Measurements from ENCODE around the gene OR2M2. TPM values are rescaled to one million over a fixed set of nuclear protein-coding genes. Genes with fewer than 3 reads are reported as not detected.

Gene OR2M2
- total RNA-seq, 4 donors from 2014 or later: not detected

GRCh38 chr1:248189026-248189425, 14.4 kb downstream of the OR2M2 start:
- Histone ChIP-seq H3K4me1 (no peaks in the 10 kb centered on the region), H3K36me3 (no peaks in the 10 kb centered on the region), H3K27me3 (no peaks in the 10 kb centered on the region), H3K9me3 (no peaks in the 10 kb centered on the region), H3K4me3 (no peak overlapping the region), H3K27ac (no peak overlapping the region)
- no peak for DNase-seq
- WGBS, 2 donors (ENCODE audit: low coverage in 1 of 2): 74% methylated on average over 11 of the region's 11 CpGs; no CpG with 5 or more reads in 1 of the 2 donors
- no peak for TF ChIP-seq EP300 (IDR thresholded peaks at IDR 0.05; ENCODE audit: low read depth)
- no peak for TF ChIP-seq POLR2A (IDR thresholded peaks at IDR 0.05)
- no peak for TF ChIP-seq POLR2AphosphoS5 (IDR thresholded peaks at IDR 0.05)
- in situ Hi-C loops (cut with MboI; ENCODE audit: low pct_ligation_motif_present in 1 of 4, low pct_unique_long_range_greater_than_20kb in 1 of 4, low sequenced_read_pairs in 3 of 4) (no loop called here), intact Hi-C loops (cut with DNase I; ENCODE audit: low total_unique reads) (no loop called here)

- Histone ChIP-seq H3K27ac (no peak overlapping the region), H3K4me1 (no peaks in the 10 kb centered on the region), H3K9me3 (no peaks in the 10 kb centered on the region), H3K27me3 (no peaks in the 10 kb centered on the region), H3K4me3 (no peak overlapping the region), H3K36me3 (no peaks in the 10 kb centered on the region)
- 75 to 80% methylated on average over 1 of the region's 1 CpG for WGBS, 2 donors (ENCODE audit: low coverage in 1 of 2)
- intact Hi-C loops (cut with DNase I; ENCODE audit: low total_unique reads): no loop called here
- no peak for DNase-seq
- in situ Hi-C loops (cut with MboI; ENCODE audit: low pct_ligation_motif_present in 1 of 4, low pct_unique_long_range_greater_than_20kb in 1 of 4, low sequenced_read_pairs in 3 of 4): no loop called here
- TF ChIP-seq EP300 (IDR thresholded peaks at IDR 0.05; ENCODE audit: low read depth): no peak
- no peak for TF ChIP-seq POLR2AphosphoS5 (IDR thresholded peaks at IDR 0.05)
- no peak for TF ChIP-seq CTCF (IDR thresholded peaks at IDR 0.05)
- TF ChIP-seq POLR2A (IDR thresholded peaks at IDR 0.05): no peak
Measured at GRCh38 chr1:248194117-248194516, 19.5 kb downstream of the OR2M2 start.

GRCh38 chr1:248196965-248197364, 22.3 kb downstream of the OR2M2 start, which contains the start of gene OR2M3:
OR2M3 (plus strand) TSS chr1:248197265; CDS start chr1:248203068, 5,803 bp downstream.
- H3K4me3 ChIP-seq: no peak within 1 kb of the TSS
- intact Hi-C loops (cut with DNase I; ENCODE audit: low total_unique reads): no loop called here
- H3K9me3 ChIP-seq: no peaks in the 10 kb centered on the region
- no peak for DNase-seq
- TF ChIP-seq POLR2AphosphoS5 (IDR thresholded peaks at IDR 0.05) (no peak), EP300 (IDR thresholded peaks at IDR 0.05; ENCODE audit: low read depth) (no peak), POLR2A (IDR thresholded peaks at IDR 0.05) (no peak), CTCF (IDR thresholded peaks at IDR 0.05) (no peak)
- H3K27ac ChIP-seq: no peak within 1 kb of the TSS
- no peaks in the 10 kb centered on the region for H3K36me3 ChIP-seq
- 56 to 58% methylated on average over 4 of the region's 4 CpGs for WGBS, 2 donors (ENCODE audit: low coverage in 1 of 2)
- in situ Hi-C loops (cut with MboI; ENCODE audit: low pct_ligation_motif_present in 1 of 4, low pct_unique_long_range_greater_than_20kb in 1 of 4, low sequenced_read_pairs in 3 of 4): no loop called here
- H3K4me1 ChIP-seq: no peaks in the 10 kb centered on the region
- H3K27me3 ChIP-seq: no peaks in the 10 kb centered on the region

- 90 to 92% methylated on average over 1 of the region's 1 CpG for WGBS, 2 donors (ENCODE audit: low coverage in 1 of 2)
- Histone ChIP-seq H3K27me3 (no peaks in the 10 kb centered on the region), H3K9me3 (no peaks in the 10 kb centered on the region), H3K4me3 (no peak overlapping the region), H3K4me1 (no peaks in the 10 kb centered on the region), H3K36me3 (no peaks in the 10 kb centered on the region), H3K27ac (no peak overlapping the region)
- no peak for TF ChIP-seq EP300 (IDR thresholded peaks at IDR 0.05; ENCODE audit: low read depth)
- no peak for TF ChIP-seq POLR2A (IDR thresholded peaks at IDR 0.05)
- TF ChIP-seq POLR2AphosphoS5 (IDR thresholded peaks at IDR 0.05): no peak
- no peak for TF ChIP-seq CTCF (IDR thresholded peaks at IDR 0.05)
- intact Hi-C loops (cut with DNase I; ENCODE audit: low total_unique reads) (no loop called here), in situ Hi-C loops (cut with MboI; ENCODE audit: low pct_ligation_motif_present in 1 of 4, low pct_unique_long_range_greater_than_20kb in 1 of 4, low sequenced_read_pairs in 3 of 4) (no loop called here)
- DNase-seq: no peak
Measured at GRCh38 chr1:248215880-248216279, 41.3 kb downstream of the OR2M2 start.

GRCh38 chr1:248225537-248225936, 50.9 kb downstream of the OR2M2 start:
- Histone ChIP-seq H3K4me3 (no peak overlapping the region), H3K36me3 (no peaks in the 10 kb centered on the region), H3K4me1 (no peaks in the 10 kb centered on the region), H3K9me3 (no peaks in the 10 kb centered on the region), H3K27ac (no peak overlapping the region), H3K27me3 (no peaks in the 10 kb centered on the region)
- 83 to 84% methylated on average over 1 of the region's 1 CpG for WGBS, 2 donors (ENCODE audit: low coverage in 1 of 2)
- intact Hi-C loops (cut with DNase I; ENCODE audit: low total_unique reads) (no loop called here), in situ Hi-C loops (cut with MboI; ENCODE audit: low pct_ligation_motif_present in 1 of 4, low pct_unique_long_range_greater_than_20kb in 1 of 4, low sequenced_read_pairs in 3 of 4) (no loop called here)
- DNase-seq: no peak
- TF ChIP-seq EP300 (IDR thresholded peaks at IDR 0.05; ENCODE audit: low read depth) (no peak), CTCF (IDR thresholded peaks at IDR 0.05) (no peak), POLR2AphosphoS5 (IDR thresholded peaks at IDR 0.05) (no peak), POLR2A (IDR thresholded peaks at IDR 0.05) (no peak)

Data from transverse colon (tissue), 4 donors.